GM12801 (cell line): ENCODE data around the gene HLA-DPB1.

Source experiments
- CTCF ChIP-seq: IDR thresholded peaks from one replicate; pipeline ENCODE4 v1.5.1; 2011; ENCODE audit warnings: control low read depth; ENCODE audit not compliant: insufficient read length; ENCODE audit errors: extremely low read depth

The HLA-DPB1 gene

DNA sequence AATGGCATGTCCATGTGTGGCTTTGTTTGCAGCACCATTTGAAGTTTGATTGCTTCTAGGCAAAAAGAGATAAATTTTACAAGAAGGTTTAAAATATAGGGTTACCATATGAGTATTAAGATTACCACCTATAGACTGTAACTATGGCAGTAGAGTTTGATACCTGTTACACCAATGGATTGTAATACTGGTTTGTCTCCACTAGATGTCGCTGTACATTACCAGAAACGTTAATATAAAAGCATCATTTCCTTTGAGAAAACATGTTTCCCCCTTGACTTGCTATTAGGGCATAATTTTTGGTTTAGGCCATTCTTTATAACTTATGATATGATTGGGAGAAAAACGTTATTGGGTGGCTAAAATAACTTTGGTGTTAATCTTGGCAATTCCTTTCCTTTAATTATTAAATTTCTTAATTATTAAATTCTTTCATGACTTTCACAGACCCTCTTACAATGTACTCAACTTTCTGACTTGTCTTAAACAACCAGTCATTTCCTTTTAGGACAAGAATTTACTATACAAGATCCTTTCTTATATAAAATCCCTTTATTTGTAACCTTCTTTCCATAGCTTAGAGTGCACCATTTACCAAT lies 42.8 kb downstream of the HLA-DPB1 start:
- TF ChIP-seq CTCF: no peak

GRCh38 chr6:33120001-33120400 lies 44.2 kb downstream of the HLA-DPB1 start:
- no peak for TF ChIP-seq CTCF

DNA sequence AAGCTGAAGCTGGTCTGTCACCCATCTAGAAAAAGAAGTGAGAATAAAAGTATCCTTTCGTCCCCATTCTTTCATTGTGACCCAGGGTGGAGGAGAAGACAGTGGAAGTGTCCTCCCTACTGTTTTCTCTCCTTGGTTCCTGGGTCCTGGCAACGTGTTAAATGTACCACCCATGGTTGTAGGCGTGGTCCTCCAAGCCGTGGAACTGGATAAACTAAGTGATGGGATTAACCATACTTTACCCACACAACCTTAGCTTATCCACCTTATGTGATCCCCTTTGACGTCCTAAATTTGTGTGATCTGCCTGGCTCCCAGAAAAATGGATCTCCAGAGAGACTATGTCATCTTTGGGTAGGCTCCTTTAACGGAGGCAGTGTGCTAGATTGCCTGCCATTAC lies 47.4 kb downstream of the HLA-DPB1 start:
- no peak for TF ChIP-seq CTCF

DNA sequence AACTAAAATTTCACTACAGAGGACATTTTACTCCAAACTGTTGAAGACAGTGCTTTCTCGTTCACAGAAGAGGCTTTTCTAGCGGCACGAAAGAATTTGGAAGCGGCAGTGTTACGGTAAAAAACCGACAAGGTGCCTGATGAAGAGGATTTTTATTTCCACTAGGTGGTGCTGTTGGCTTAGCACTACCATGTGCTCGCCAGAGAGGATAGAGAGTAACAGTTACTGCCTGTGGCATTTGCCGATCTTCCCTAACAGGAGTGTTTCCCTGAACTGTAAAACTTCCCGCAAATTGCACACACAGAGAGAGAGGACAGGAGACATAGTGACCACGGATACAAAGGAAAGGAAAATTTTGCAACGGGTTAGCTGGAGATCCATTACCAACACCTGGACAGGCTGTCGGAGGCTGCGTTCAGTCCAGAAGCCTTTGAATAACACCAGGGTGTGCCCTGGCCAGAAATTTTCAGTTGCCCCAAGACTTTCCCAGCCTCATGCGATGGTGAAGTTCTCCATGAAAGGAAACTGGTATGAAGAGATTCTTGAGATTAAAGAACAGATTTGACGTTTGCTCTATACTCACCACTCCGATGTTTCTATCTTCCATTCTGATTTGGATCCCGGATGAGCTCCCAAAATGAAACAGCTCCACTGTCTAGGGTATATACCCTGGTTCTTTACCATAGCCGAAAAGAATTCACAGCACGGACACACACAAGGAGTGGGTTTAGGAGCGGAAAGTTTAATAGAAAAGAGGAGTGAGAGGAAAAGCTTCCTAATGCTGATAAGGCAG lies 48.1 kb downstream of the HLA-DPB1 start:
- TF ChIP-seq CTCF: no peak

DNA sequence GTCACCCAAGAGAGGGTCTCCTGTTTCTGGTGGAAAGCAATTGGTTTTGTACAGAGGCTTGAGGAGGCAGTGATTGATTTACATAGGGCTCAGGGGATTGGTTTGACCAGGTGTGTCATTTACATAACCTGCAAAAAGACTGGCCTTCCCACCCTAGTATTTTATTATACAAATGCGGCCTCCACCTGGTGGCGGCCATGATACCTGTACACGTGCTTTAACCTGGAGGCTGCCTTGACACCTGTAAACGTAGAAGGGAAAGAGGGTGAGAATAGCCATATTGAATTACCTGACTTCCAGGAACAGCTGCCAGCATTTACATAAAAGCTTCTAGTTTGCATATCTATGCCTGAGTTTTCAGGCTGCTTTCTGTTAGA lies 48.7 kb downstream of the HLA-DPB1 start:
- no peak for TF ChIP-seq CTCF

GRCh38 chr6:33124947-33125346 lies 49.2 kb downstream of the HLA-DPB1 start:
- TF ChIP-seq CTCF: no peak

DNA sequence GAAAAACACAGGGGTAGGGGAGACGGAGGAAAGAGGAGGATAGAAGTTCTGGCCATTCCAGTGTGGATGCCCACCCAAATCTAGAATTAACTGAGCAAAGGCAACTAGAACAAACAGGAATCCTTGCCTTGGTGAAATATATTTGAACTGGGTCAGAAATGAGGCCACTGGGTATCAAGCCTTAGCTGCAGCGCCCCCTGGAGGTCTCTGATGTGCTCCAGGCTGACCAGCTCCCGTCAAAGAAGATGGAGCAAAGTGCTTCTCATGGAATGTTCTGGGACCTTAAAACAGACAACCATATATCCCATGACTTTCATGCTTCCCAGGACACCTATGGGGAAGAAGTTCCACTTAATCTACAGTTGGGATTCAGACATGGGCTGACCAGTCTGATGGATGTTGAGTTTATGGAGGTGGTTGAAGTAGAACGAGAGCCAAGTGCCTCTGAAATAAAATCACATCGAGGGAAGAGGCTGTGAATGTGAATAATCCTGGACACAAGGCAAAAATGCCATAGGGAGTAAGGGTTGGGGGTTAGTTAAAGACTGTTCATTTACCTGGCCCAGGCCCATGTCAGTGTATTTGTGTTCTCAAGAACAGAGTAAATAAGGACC lies 50.4 kb downstream of the HLA-DPB1 start:
- no peak for TF ChIP-seq CTCF
